DMS 273 treated with DMSO at 0.1 percent for 48 hours (cell line): ENCODE measurements around the gene SLC6A6.
"Not testable (repeated sequence)": the region's sequence is repeated elsewhere in the genome, so short reads cannot be mapped to it uniquely, and the experiment has no call there.

Experiments
- DNase-seq: peaks from one replicate; lab custom pipeline; 2025; lab: John Stamatoyannopoulos, UW

SLC6A6 gene

DNA sequence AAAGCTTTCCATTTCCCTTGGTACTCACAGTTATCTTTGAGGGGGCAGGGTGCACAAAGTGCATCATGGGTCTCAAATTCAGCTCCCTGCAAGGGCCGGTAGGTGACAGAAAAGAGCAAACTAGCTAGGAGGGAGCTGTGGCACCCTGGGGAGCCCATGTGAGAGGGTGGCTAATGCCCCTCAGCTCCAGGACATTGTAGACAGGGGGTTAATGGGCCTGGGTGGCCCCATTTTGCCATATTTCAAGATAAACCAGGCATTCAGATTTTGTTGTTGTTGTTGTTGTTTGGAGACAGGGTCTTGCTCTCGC lies 3.7 kb upstream of the SLC6A6 start:
- no peak for DNase-seq

GRCh38 chr3:14401692-14402303 lies 608 bp upstream of the SLC6A6 start:
- DNase-seq = no peak

- DNase-seq = no peak
Measured at GRCh38 chr3:14403619-14404155, 1.3 kb downstream of the SLC6A6 start.

GRCh38 chr3:14404186-14404585 lies 1.8 kb downstream of the SLC6A6 start:
- no peak for DNase-seq

DNA sequence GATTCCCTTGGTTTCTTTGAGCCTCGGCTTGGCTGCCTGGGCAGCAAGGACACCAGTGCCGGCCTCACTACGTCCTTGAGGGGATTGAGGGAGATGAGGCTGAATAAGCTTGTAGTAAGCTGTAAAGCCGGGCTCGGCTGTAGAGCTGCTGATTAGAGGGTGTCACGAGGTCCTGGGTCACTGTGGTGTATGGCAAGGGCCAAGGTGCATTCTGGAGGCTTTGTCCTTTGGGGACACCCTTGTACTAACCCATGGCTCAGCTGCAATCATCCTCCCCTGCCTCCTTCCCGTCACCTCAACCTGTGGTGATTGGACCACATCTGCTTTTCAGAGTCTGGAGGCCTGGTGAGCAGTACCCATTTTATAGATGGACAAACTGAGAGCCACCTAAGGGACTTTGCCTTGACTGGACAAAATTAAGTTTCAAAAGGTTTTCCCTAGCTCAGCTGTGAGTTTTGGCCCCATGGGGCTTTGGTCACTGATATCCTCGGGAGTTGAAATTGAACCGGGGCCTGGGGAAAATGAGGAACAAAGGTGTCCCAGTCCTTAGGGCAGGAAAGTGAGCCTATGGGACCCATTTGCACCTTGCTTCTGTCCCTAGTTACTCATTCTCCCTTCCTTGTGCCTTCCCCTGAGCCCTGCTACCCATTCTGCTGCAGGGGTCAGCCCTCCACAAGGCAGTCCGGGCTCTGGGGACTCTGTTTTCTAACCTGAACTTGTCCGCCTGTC lies 2.4 kb downstream of the SLC6A6 start:
- DNase-seq = no peak

DNA sequence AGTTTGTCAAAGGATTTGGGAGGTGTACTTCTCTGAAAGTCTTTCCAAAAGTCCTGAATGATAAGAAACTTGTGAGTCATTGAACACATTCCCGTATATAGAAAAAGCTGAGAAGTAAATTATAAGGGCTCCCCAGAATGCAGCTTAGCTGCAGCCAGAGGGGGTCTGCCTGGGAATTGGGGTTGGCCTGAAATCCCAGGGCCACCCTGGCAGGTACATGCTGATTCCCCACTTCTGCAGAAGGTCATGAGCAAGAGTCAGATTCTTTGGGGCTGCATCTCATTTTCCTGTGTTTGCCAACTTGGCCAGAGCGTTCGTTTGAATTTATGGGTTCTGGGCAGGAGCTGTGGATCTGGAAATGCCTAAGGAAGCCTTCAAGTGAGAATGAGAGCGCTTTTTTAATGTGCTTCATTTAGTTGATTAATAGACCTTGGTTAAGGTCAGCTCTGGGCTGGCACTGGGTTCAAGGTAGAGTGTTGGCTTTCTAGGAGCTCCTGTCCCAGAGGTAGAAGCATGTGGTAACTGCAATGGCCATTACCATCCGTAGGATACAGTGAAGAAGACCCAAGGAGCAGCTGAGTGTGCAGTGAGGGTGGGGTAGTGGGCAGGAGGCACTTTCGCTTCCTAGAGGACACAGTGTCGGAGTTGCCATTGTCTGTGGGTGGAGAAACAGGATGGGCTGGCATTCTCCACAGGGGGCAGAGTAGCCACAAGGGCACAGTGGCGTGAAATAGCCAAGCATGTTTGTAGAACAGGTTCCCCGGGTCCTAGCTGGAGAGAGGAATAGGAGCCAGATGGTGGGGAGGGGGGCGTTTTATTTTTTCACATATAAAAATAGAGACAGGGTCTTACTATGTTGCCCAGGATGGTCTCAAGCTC lies 3.2 kb downstream of the SLC6A6 start:
- no peak for DNase-seq

DNA sequence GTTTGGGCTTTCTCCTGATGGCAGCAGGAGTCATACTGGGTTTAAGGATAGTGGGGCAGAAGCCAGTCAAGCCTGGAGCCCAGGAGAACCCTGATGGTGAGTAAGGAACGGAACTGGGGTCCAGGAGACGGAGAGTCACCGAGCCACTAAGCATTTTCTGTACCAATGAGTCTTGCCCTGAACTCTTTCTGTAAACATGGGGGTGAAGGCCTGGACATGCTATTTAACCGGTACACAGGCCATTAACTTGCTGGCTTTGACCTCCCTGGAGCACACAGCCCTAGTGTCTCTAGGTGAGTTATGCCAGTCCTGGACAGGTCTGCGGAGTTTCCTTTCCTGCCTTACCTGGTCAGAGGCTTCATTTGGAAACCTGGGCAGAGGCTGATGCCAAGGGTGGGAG lies 3.9 kb downstream of the SLC6A6 start:
- no peak for DNase-seq

GRCh38 chr3:14406766-14407165 lies 4.4 kb downstream of the SLC6A6 start:
- no peak for DNase-seq

DNA sequence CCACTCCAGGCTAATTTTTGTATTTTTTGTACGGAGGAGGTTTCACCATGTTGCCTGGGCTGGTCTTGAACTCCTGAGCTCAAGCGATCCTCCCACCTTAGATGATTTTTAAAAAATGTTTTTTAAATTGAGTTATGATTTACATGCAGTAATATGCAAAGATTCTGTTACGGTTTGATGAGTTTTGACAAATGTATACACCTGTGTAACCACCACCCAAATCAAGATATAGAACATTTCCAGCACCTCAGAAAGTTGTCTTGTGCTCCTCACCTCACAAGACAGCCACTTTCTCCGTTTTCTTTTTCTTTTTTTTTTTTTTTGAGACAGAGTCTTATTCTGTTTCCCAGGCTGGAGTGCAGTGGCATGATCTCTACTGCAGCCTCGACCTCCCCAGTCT lies 4.8 kb downstream of the SLC6A6 start:
- DNase-seq = no peak

DNA sequence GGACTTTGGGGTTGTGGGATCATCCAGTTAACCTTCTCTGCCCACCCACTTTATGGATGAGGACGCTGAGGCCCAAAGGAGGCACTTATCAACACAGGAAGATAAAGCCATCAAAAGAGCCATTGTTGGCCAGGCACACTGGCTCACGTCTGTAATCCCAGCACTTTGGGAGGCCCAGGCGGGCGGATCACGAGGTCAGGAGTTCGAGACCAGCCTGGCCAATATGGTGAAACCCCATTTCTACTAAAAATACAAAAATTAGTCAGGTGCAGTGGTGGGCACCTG lies 7.3 kb downstream of the SLC6A6 start:
- not testable (repeated sequence) for DNase-seq

GRCh38 chr3:14410106-14410502 lies 7.7 kb downstream of the SLC6A6 start:
- DNase-seq = no peak

- DNase-seq = no peak
Measured at GRCh38 chr3:14410503-14411165, 8.2 kb downstream of the SLC6A6 start.

GRCh38 chr3:14411166-14411526 lies 8.7 kb downstream of the SLC6A6 start:
- DNase-seq = no peak

GRCh38 chr3:14411988-14412387 lies 9.6 kb downstream of the SLC6A6 start:
- no peak for DNase-seq

DNA sequence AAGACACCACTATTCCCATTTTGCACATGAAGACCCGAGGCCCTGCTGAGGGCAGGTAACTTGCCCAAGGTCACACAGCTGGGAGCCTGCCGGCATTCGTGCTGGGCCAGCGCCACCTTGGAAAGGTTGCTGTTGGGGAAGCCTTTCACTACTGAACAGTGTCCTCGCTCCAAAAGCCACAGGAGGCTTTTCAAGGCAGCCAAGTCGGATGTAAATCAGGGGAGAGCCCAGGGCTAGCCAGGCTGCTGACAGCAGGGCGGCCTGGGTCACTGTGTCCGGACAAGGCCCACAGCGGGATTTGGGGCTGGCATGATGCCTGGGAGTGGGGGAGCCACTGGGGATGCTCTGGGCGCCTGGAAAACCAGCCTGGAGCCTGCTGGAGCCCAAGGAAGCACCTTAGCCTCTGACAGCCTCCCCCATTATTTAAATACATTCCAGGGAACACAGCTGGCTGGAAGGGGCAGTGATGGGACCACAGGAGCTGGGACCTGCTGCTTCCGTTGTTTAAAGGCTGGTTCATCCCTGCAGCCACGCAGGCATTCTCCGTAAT lies 10.5 kb downstream of the SLC6A6 start:
- no peak for DNase-seq

DNA sequence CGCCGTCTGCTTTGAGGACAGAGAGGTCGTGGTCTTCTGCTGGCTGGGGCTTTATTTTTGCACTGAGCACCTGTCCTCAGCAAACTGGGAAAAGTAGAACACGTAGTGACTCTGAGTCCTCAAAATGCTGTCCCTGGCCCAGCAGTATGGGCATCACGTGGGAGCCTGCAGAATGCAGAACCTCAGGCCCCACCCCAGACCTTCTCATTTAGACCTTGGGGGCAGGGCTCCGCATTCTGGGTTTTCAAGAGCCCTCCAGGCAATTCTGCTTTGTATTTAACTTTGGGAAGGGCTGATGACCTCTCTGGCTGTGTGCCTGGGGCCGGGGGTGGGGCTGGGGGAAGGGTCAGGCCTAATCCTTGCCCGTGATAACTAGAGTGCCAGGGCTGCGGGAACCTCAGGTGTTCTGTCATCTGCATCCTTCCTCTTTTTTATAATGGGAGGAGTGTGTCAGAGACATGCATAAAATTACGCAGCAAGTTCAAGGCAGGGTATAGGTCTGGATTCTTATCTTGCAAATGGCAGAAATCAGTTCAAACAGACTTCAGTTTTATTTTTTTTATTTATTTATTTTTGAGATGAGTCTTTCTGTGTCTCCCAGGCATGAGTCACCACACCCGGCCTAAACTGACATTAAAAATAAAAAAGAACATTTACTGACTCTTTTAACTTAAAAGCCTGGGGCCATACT lies 11.1 kb downstream of the SLC6A6 start:
- DNase-seq = no peak

DNA sequence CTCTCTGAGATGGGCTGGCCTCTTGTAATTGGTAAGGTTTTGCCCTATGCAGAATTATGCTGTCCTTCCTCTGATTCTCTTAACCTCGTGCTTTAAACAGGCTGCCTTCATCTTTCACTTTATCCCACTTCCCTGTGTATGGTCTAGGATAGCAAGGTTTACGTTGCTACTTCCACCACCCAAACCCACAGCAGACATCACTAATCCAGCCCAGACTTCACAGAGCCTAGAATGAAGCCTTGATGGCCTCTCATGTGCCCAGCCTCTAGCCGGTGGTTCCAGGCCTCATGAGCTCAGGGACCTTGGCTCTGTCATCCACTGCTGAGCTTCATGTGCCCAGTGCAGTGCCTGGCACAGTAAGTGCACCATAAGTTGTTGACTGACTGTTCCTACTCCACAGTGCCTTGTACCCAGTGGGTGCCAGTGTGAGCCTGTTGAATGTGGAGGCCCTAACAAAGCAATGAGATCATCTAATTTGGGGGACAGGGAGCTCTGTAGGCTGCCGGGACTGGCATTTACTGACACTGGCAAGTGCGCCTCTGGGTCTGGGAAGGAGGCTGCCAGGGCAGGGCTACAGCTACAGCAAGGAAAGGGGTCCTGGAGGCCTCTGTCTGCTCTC lies 12.5 kb downstream of the SLC6A6 start:
- DNase-seq = no peak

- no peak for DNase-seq
Measured at GRCh38 chr3:14415501-14415900, 13.1 kb downstream of the SLC6A6 start.

DNA sequence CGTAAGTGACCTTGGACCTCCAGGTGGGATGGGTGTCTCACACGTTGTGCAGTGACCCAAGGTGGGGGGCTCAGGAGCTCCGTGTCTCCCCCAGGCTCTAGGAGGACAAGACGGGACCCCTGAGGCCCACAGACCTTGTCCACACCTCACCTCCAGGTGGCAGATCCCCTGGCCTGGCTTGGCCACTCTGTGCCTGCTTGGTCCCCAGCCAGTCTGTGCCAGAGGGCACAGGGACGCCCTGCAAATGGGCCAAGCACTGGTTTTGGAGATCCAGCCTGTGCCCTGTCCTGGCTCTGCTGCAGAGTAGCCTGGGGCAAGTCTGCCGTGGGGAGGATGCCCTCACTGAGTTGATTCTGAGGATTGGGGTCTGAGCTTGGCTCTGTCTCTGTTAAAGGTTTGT lies 14.0 kb downstream of the SLC6A6 start:
- no peak for DNase-seq

- DNase-seq = no peak
Measured at GRCh38 chr3:14418296-14419250, 16.2 kb downstream of the SLC6A6 start.
